ENCODE data around the gene COA5. TPM values are rescaled to one million over a fixed set of nuclear protein-coding genes. Genes with fewer than 3 reads are reported as not detected.
A peak's percentile ranks its signal among the peaks of the same experiment; 100 is the strongest.

COA5 gene
- total and polyA plus RNA-seq, 10 donors, result 24.4 to 69.7 (median 40.1) TPM

GRCh38 chr2:98561902-98562695 lies 46.2 kb downstream of the COA5 start:
- H3K9me3 ChIP-seq, result no peaks in the 10 kb centered on the region
- no peaks in the 10 kb centered on the region for H3K27me3 ChIP-seq (replicated peaks in 1 of 7)
- peaks cover 0 to 21% (median 0%) of the 10 kb centered on the region in 6 donors for H3K4me1 ChIP-seq
- no peak for DNase-seq
- intact Hi-C loops (cut with DNase I; ENCODE audit: low total_unique reads), result no loop called here
- no peak overlapping the region for H3K4me3 ChIP-seq
- 92 to 94% (median 93%) methylated on average over 13 of the region's 13 CpGs for WGBS, 5 donors
- no peak for TF ChIP-seq CTCF (IDR thresholded peaks at IDR 0.05 in 8 of 11, conservative IDR thresholded peaks at IDR 0.05 in 3 of 11)
- no peak for TF ChIP-seq POLR2A (IDR thresholded peaks at IDR 0.05)
- no peak for TF ChIP-seq POLR2AphosphoS5 (IDR thresholded peaks at IDR 0.05)
- H3K36me3 ChIP-seq, result peaks cover 0 to 100% (median 67%) of the 10 kb centered on the region in 6 donors
- H3K27ac ChIP-seq, result no peak overlapping the region

DNA sequence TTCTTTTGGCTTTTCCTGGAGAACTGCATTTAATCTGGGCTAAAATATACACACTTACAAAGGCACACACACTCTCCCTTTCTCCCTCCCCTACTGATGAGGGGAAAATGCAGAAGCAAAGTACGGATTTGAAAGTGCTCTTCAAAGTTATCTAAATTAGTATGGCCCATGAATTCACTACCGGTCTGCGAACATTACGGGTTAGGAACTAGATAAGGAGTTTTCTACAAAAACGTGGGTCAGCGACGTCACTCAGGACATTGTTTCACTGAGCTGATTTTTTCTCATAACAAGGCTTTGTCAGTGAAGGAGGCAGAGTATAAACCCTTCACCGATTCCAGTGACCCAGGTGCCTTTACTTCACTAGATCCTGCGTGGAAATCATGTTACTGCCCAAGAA lies 47.3 kb downstream of the COA5 start:
- intact Hi-C loops (cut with DNase I; ENCODE audit: low total_unique reads), result no loop called here
- 93 to 96% (median 95%) methylated on average over 9 of the region's 9 CpGs for WGBS, 5 donors
- H3K4me3 ChIP-seq, result no peak overlapping the region
- no peak overlapping the region for H3K27ac ChIP-seq
- H3K36me3 ChIP-seq, result peaks cover 0 to 99% (median 60%) of the 10 kb centered on the region in 6 donors
- TF ChIP-seq CTCF (IDR thresholded peaks at IDR 0.05 in 8 of 11, conservative IDR thresholded peaks at IDR 0.05 in 3 of 11) (no peak), POLR2A (IDR thresholded peaks at IDR 0.05) (no peak), POLR2AphosphoS5 (IDR thresholded peaks at IDR 0.05) (no peak)
- peaks cover 0 to 32% (median 5%) of the 10 kb centered on the region in 6 donors for H3K4me1 ChIP-seq
- H3K27me3 ChIP-seq (replicated peaks in 1 of 7), result no peaks in the 10 kb centered on the region
- no peak for DNase-seq
- H3K9me3 ChIP-seq, result no peaks in the 10 kb centered on the region

- H3K4me1 ChIP-seq, result peaks cover 0 to 35% (median 5%) of the 10 kb centered on the region in 6 donors
- no peaks in the 10 kb centered on the region for H3K27me3 ChIP-seq (replicated peaks in 1 of 7)
- no peak overlapping the region for H3K4me3 ChIP-seq
- peaks cover 0 to 99% (median 60%) of the 10 kb centered on the region in 6 donors for H3K36me3 ChIP-seq
- intact Hi-C loops (cut with DNase I; ENCODE audit: low total_unique reads), result no loop called here
- no peaks in the 10 kb centered on the region for H3K9me3 ChIP-seq
- TF ChIP-seq POLR2A (IDR thresholded peaks at IDR 0.05), result no peak
- no peak for TF ChIP-seq CTCF (IDR thresholded peaks at IDR 0.05 in 8 of 11, conservative IDR thresholded peaks at IDR 0.05 in 3 of 11)
- TF ChIP-seq POLR2AphosphoS5 (IDR thresholded peaks at IDR 0.05), result peak in 1 of 3 donors; percentile 23
- no peak overlapping the region for H3K27ac ChIP-seq
- no peak for DNase-seq
- WGBS, 5 donors, result 87 to 93% (median 91%) methylated on average over 9 of the region's 9 CpGs
Observed at GRCh38 chr2:98560256-98560771, 48.0 kb downstream of the COA5 start.

DNA sequence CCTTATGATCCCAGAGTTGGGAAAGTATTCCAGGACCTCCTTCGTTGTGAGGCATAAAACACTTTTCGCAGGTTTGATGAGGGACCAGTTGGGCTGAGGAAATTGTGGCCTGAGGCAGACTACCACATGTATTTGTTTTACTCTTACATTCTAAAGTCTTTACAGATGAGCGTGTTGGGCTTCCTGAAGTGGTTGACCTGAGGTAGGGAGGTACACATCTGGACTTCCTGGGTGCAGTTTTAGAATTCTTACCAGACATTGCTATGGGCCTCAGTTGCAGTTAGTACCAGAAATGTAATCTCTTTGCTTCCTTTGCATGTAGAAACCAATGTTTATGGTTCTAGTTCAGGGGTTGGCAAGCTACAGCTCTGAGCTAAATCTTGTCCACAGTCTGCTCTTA lies 48.7 kb downstream of the COA5 start:
- Histone ChIP-seq H3K4me1 (peaks cover 0 to 31% (median 5%) of the 10 kb centered on the region in 6 donors), H3K27ac (peak overlapping the region in 1 of 8 donors; percentile 5), H3K27me3 (replicated peaks in 1 of 7) (no peaks in the 10 kb centered on the region), H3K4me3 (no peak overlapping the region), H3K9me3 (no peaks in the 10 kb centered on the region), H3K36me3 (peaks cover 0 to 99% (median 58%) of the 10 kb centered on the region in 6 donors)
- intact Hi-C loops (cut with DNase I; ENCODE audit: low total_unique reads), result no loop called here
- WGBS, 5 donors, result 65 to 82% (median 68%) methylated on average over 3 of the region's 3 CpGs
- TF ChIP-seq CTCF (IDR thresholded peaks at IDR 0.05 in 8 of 11, conservative IDR thresholded peaks at IDR 0.05 in 3 of 11) (no peak), POLR2A (IDR thresholded peaks at IDR 0.05) (no peak), POLR2AphosphoS5 (IDR thresholded peaks at IDR 0.05) (no peak)
- no peak for DNase-seq
